SU-DHL-6 (cell line): ENCODE results near the gene COG5.

Experiments
- CTCF ChIP-seq: fragments of 200-600 bp; sonication (generic); IDR thresholded peaks from one replicate; pipeline ENCODE4 v1.5.1; 2017; ENCODE audit warnings: antibody characterized with exemption, mild to moderate bottlenecking, low read length, moderate library complexity; ENCODE audit not compliant: insufficient read depth, poor library complexity, severe bottlenecking
- EZH2phosphoT487 ChIP-seq: fragments of 200-600 bp; sonication (generic), shearing (Covaris generic); conservative IDR thresholded peaks from 2 replicates; pipeline ENCODE4 v1.6.1; 2018; ENCODE audit warnings: mild to moderate bottlenecking, antibody characterized with exemption, low read length, moderate library complexity, mixed read lengths

GRCh38 chr7:107364787-107365186 lies 198.9 kb downstream of the COG5 start:
- no peak for TF ChIP-seq CTCF
- no peak for TF ChIP-seq EZH2phosphoT487
